GM15510 (cell line): ENCODE measurements around the gene CDKN1A.

Source experiments
- POLR2A ChIP-seq: IDR thresholded peaks from 3 replicates; pipeline ENCODE4 v1.6.1; 2011; ENCODE audit warnings: borderline replicate concordance; ENCODE audit not compliant: insufficient read length; ENCODE audit errors: extremely low read depth

CDKN1A gene

DNA sequence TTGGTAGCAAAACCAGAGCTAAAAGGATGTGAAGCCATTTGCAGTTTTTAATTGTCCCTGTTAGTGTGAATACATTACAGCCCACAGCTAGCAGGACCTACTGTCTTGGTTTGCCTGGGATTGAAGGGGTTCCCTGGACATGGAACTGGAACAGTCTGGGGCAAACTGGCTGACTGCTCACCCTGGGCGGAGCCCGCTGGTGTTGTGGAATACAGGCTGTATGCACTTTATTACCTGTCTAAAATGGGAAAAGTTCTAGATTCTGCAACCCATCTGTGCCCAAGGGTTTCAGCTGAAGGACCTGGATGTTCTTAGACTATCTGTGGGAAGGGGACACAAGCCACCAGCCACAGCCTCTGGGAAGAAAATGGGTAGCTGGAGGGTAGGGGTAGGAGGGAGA, 12.2 kb upstream of the CDKN1A start:
- no peak for TF ChIP-seq POLR2A

GRCh38 chr6:36666826-36667591, 11.5 kb upstream of the CDKN1A start:
- TF ChIP-seq POLR2A: peak; percentile 26

DNA sequence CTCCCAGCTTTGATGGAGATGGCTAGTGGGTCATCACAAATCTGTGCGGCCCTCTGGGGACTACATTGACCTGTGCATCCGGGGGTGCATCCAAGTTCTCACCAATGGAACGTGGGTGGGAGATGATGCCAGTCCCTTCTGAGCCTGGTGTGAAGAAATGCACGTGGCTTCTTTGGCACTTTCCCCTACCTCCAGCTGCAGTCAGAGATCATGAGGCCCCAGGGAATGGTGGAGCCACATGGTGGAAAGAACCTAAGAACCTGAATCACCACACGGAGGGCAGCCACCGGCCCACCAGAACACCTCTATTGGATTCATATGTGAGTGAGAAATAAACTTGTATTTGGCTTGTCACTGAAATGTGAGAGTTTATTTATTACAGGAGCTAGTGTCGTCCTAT, 9.9 kb upstream of the CDKN1A start:
- no peak for TF ChIP-seq POLR2A

DNA sequence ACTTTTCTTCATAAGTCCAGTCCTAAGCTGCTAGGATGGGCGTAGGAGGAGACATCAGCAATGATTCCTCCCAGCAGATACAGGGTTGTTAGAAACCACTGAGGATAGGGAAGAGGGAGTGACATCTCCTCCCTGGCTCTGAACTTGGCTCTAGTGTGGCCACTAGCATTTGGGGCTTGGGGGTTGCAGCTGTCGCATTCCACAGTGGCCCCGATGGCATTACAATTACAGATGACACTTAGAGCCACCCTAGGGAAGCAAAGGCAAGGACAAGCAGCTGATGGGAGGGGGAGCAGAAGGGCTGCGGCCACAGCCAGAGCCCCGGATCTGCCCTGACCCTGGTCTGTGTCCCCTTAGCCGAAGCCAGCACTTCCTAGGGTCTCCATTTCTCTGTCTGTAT, 9.5 kb upstream of the CDKN1A start:
- TF ChIP-seq POLR2A: no peak

DNA sequence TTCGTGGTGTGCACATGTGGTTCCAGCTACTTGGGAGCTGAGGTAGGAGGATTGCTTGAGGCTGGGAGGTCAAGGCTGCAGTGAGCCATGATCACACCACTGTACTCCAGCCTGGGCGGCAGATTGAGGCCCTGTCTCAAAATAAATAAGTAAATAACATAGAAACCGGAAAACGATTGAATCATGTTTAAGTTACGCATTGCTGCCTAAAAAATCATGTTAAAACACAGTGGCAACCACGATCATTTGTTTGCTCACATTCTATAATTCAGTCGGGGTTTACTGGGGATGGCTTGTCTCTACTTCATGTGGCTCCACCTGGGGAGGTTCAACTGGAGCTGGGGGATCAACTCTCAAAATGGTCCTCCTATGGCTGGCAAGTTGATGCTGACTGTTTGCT, 8.2 kb upstream of the CDKN1A start:
- TF ChIP-seq POLR2A: no peak

DNA sequence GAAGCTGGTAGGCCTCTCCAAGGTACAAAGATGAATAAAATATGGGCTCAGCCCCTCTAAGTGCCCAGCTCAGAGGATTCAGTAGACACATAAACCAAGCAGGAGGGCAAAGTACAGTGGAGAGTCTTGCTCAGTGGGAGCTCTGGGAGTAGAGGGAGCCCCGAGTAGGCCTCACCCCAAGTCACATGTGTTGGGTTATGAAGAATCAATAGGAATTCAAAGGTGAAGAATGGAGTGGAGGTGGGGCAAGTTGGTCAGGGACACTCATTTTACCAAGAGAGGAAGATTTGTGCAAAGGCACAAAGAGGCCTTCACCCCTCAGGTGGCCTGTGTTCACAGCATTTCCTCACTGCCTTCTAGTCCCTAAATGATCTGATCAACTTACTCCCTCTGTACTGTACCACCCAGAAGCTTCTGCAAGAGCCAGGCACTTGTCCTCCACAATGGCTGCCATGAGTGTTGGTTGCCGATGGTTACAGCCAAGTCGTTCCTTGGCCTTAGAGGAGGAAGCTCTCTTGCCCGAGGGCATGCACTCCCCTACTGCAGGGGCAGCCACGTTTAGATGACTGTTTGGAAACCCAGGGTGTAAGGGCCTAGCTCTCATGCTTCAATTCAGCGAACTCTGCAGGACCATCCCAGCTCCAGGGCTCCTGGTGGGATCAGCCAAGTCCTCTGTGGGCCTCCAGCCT, 6.7 kb upstream of the CDKN1A start:
- TF ChIP-seq POLR2A: no peak

DNA sequence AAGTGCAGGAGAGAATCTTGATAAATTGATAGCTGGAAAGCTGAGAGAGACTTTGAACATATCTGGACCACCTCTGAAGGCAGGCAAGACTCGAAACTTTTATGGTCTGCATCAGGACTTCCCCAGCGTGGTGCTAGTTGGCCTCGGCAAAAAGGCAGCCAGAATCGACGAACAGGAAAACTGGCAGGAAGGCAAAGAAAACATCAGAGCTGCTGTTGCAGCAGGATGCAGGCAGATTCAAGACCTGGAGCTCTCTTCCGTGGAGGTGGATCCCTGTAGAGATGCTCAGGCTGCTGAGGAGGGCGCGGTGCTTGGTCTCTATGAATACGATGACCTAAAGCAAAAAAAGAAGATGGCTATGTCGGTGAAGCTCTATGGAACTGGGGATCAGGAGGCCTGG, 4.6 kb upstream of the CDKN1A start:
- no peak for TF ChIP-seq POLR2A

GRCh38 chr6:36674942-36675341, 3.6 kb upstream of the CDKN1A start:
- no peak for TF ChIP-seq POLR2A

DNA sequence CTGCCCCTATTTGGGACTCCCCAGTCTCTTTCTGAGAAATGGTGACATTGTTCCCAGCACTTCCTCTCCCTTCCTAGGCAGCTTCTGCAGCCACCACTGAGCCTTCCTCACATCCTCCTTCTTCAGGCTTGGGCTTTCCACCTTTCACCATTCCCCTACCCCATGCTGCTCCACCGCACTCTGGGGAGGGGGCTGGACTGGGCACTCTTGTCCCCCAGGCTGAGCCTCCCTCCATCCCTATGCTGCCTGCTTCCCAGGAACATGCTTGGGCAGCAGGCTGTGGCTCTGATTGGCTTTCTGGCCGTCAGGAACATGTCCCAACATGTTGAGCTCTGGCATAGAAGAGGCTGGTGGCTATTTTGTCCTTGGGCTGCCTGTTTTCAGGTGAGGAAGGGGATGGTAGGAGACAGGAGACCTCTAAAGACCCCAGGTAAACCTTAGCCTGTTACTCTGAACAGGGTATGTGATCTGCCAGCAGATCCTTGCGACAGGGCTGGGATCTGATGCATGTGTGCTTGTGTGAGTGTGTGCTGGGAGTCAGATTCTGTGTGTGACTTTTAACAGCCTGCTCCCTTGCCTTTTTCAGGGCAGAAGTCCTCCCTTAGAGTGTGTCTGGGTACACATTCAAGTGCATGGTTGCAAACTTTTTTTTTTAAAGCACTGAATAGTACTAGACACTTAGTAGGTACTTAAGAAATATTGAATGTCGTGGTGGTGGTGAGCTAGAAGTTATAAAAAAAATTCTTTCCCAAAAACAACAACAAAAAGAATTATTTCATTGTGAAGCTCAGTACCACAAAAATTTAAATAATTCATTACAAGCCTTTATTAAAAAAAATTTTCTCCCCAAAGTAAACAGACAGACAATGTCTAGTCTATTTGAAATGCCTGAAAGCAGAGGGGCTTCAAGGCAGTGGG, 2.1 kb upstream of the CDKN1A start:
- TF ChIP-seq POLR2A: no peak

GRCh38 chr6:36677059-36677749, 1.3 kb upstream of the CDKN1A start:
- TF ChIP-seq POLR2A: no peak

GRCh38 chr6:36677753-36678487, 594 bp upstream of the CDKN1A start:
- no peak for TF ChIP-seq POLR2A

- no peak for TF ChIP-seq POLR2A
Measured at GRCh38 chr6:36679043-36679833, 724 bp downstream of the CDKN1A start.
